Heart right ventricle (tissue), 16 donors: ENCODE data around the gene ERP44. TPM values are rescaled to one million over a fixed set of nuclear protein-coding genes. Genes with fewer than 3 reads are reported as not detected.

Experiments used
- ATAC-seq, 8 donors: fragments of 200-7000 bp; cut with Tn5 transposase; one replicate each; pipeline ENCODE4 v1.9.1; 2020; ENCODE audit warnings: mild to moderate bottlenecking in 8 of 8, moderate library complexity in 8 of 8, moderate number of reproducible peaks in 1 of 8
- DNase-seq, 2 donors: peaks; one replicate each; pipeline ENCODE4 v3.0.0-alpha.2; 2020
- H3K27ac ChIP-seq, 10 donors: fragments of 200-600 bp; sonication (generic) in 2 of 10; one replicate each; pipeline versions ENCODE4 v1.5.0 to v1.8.0; 2020 to 2022; ENCODE audit warnings: mild to moderate bottlenecking in 3 of 10
- H3K27me3 ChIP-seq, 7 donors: fragments of 200-600 bp; one replicate each; pipeline ENCODE4 v1.8.0; 2021 to 2022; ENCODE audit warnings: mild to moderate bottlenecking in 2 of 7
- H3K36me3 ChIP-seq, 9 donors: fragments of 200-600 bp; sonication (generic) in 1 of 9; one replicate each; pipeline versions ENCODE4 v1.5.0 to v1.8.0; 2020 to 2022; ENCODE audit warnings: mild to moderate bottlenecking in 2 of 9
- H3K4me1 ChIP-seq, 9 donors: fragments of 200-600 bp; sonication (generic) in 1 of 9; one replicate each; pipeline versions ENCODE4 v1.5.0 to v1.8.0; 2020 to 2022; ENCODE audit warnings: mild to moderate bottlenecking in 4 of 9
- H3K4me3 ChIP-seq, 10 donors: fragments of 200-600 bp; sonication (generic) in 2 of 10; one replicate each; pipeline versions ENCODE4 v1.5.0 to v1.8.0; 2020 to 2022; ENCODE audit warnings: mild to moderate bottlenecking in 7 of 10, moderate library complexity in 2 of 10
- H3K9me3 ChIP-seq, 11 donors: fragments of 200-600 bp in 10 of 11; sonication (generic) in 2 of 11; one replicate each; pipeline versions ENCODE4 v1.5.0 to v1.8.0; 2013 to 2022; ENCODE audit warnings: mild to moderate bottlenecking in 2 of 11, control low read depth in 1 of 11, moderate library complexity in 1 of 11
- CTCF ChIP-seq, 9 donors: fragments of 200-600 bp; sonication (generic) in 2 of 9; IDR thresholded peaks; one replicate each; pipeline versions ENCODE4 v1.5.0 to v1.8.0; 2021 to 2022; ENCODE audit warnings: antibody characterized with exemption in 9 of 9, mild to moderate bottlenecking in 5 of 9, moderate library complexity in 1 of 9
- WGBS, 2 donors: extraction: QIAGEN DNeasy Blood & Tissue Kit; methylation state at CpG; one replicate each; pipeline ENCODE4 v1.1.7; 2013; ENCODE audit warnings: inconsistent platforms in 1 of 2; 5-methylcytosine and 5-hydroxymethylcytosine counted together
- intact Hi-C, 10 donors: fragments of 100-400 bp; cut with DNase I; formaldehyde crosslinking; loops; one replicate each; pipeline versions ENCODE4 v1.11.1 to v1.14.2; 2022
- polyA plus RNA-seq, 2 donors: library from polyadenylated mRNA; stranded (reverse); fragments of 200-250 nt; gene quantifications; one replicate each; pipeline ENCODE4 v1.2.3, GENCODE V29; 2013
- total RNA-seq, 10 donors: library from RNA; stranded (reverse); fragmentation: NEBNext Ultra II Directional in 3 of 10; extraction: Animal tissue kit (Norgen Biotek cat#: 25700) in 3 of 10; gene quantifications; one replicate each; pipeline versions ENCODE4 v1.2.1 to v1.2.4, GENCODE V29; 2021 to 2023
- donor health status: Arrhythmogenic right ventricular cardiomyopathy.
- donor health status: ischemic (EF 13 %, LVEDD 7.1; RV severe dilation, severe dysfunction).
- donor health status: healthy with polysubstance abuse.
- donor health status: DM: no; HTN: yes; CAD: no.
- donor health status: DM: no; HTN: no; CAD: no.
- donor health status: ischemic (EF 25% LVEDD 6.9; RV normal size, moderate dysfunction).
- donor health status: ischemic (EF 25% LVEDD 5.7; RV mildly dilated, moderate dysfunction).
- donor health status: healthy.
- donor health status: DM: yes; HTN: yes; CAD: no.
- donor health status: Ischemic cardiomyopathy.
- donor health status: ischemic (EF 35%, LVEDD 5.7; RV mildly dilated, moderate dysfunction).
- donor health status: nonischemic (EF 11% LVEDD 7.7; RV severe dilation, severe dysfunction).
- donor health status: DM: yes; HTN: yes; CAD: no.
- donor health status: PGD.
- donor health status: ischemic (EF 29% LVEDD 5.4; RV normal size, mild dysfunction).
- donor health status: nonischemic (EF 23%, LVEDD 6.1; RV moderate dilation, normal function).

The ERP44 gene
- total and polyA plus RNA-seq, 12 donors, result 11.9 to 19.8 (median 15.2) TPM

- TF ChIP-seq CTCF (IDR thresholded peaks at IDR 0.05), result no peak
- no peak for ATAC-seq
These were observed 39.9 kb downstream of the ERP44 start for GRCh38 chr9:100058699-100059579.

DNA sequence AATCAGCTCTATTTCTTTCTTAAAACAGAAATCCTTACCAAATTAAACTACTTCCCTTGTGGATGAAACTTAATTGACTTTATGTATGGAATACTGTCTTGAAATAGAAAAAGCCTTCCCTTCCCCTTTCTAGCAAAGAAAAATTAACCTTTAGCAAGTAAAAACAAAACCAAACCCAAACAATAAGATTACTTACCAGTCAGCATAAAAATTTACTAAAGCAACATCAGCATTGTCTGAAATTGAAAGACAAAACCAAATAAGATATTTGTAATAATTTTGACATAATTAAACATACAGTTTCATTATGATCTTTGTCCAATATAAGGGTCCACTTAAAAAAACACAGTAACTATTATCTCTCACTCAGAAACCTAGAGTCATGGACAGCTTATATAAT is 41.2 kb downstream of the ERP44 start:
- H3K27ac ChIP-seq, result no peak overlapping the region
- peaks cover 0 to 11% (median under 1%) of the 10 kb centered on the region in 9 donors for H3K4me1 ChIP-seq
- H3K4me3 ChIP-seq, result no peak overlapping the region
- DNase-seq, result no peak
- no peak for TF ChIP-seq CTCF (IDR thresholded peaks at IDR 0.05)
- H3K36me3 ChIP-seq, result peaks cover 0 to 55% (median 4%) of the 10 kb centered on the region in 9 donors
- intact Hi-C loops, result no loop called here
- no peaks in the 10 kb centered on the region for H3K27me3 ChIP-seq
- H3K9me3 ChIP-seq, result no peaks in the 10 kb centered on the region
- ATAC-seq, result no peak

More at GRCh38 chr9:100058699-100059579, 39.9 kb downstream of the ERP44 start:
- Histone ChIP-seq H3K27ac (no peak overlapping the region), H3K36me3 (peaks cover 0 to 52% (median 4%) of the 10 kb centered on the region in 9 donors), H3K4me3 (no peak overlapping the region), H3K27me3 (no peaks in the 10 kb centered on the region), H3K4me1 (peaks cover 0 to 24% (median 10%) of the 10 kb centered on the region in 9 donors), H3K9me3 (no peaks in the 10 kb centered on the region)
- intact Hi-C loops, result no loop called here
- no peak for DNase-seq
- WGBS, 2 donors, result 94% methylated on average over 4 of the region's 4 CpGs

DNA sequence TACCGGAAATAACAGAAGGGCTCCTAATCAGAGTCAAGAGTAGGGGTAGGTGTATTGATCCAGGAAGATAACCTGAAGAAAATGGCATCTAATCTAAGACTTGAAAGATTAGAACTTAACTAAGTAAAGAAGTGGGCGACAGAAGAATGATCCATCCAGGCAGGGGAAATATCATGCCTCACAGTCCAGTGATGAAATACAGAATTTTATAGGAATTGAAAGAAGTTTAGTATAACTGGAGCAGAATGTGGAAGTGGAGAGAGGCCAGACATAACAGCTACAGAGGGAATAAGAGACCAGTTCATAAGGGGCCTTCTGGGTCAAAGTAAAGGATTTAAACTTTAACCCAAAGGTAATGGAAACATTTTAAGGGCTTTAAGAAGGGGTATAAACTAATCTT is 42.2 kb downstream of the ERP44 start:
- ATAC-seq, result no peak
- intact Hi-C loops, result loop anchor here in 1 of 10 donors (1.0 kb wide), 1 partner anchor 8 kb away; no protein-coding TSS in a partner anchor
- TF ChIP-seq CTCF (IDR thresholded peaks at IDR 0.05), result no peak
- DNase-seq, result no peak
- 95 to 99% methylated on average over 2 of the region's 2 CpGs for WGBS, 2 donors
- Histone ChIP-seq H3K9me3 (no peaks in the 10 kb centered on the region), H3K27me3 (no peaks in the 10 kb centered on the region), H3K36me3 (peaks cover 0 to 65% (median 6%) of the 10 kb centered on the region in 9 donors), H3K4me1 (peaks cover 0 to 6% (median 0%) of the 10 kb centered on the region in 9 donors), H3K4me3 (no peak overlapping the region), H3K27ac (no peak overlapping the region)

DNA sequence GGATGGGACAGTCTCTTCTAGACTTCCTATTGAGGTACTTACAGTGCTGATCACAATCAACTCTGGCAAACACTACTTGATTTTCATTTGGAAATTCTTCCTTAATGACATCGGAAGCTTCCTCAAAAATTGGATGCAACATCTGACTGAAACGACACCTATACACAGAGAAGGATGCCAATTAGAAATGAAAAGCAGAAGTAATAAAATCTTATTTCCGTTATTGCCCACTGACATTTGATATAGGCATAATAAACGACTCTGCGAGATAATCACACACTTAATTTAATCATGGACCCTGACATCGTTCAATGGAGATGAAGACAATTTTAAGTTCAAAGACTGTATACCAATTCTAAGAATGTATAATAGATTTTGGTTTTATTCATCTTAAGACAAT is 46.4 kb downstream of the ERP44 start:
- intact Hi-C loops, result no loop called here
- Histone ChIP-seq H3K27ac (no peak overlapping the region), H3K36me3 (peaks cover 0 to 78% (median 7%) of the 10 kb centered on the region in 9 donors), H3K27me3 (no peaks in the 10 kb centered on the region), H3K4me3 (no peak overlapping the region), H3K4me1 (peaks cover 0 to 6% (median 0%) of the 10 kb centered on the region in 9 donors), H3K9me3 (no peaks in the 10 kb centered on the region)
- DNase-seq (no peak), ATAC-seq (no peak)
- 72 to 86% methylated on average over 6 of the region's 6 CpGs for WGBS, 2 donors
- TF ChIP-seq CTCF (IDR thresholded peaks at IDR 0.05), result no peak
